Stomach (tissue), 4 donors: ENCODE data around the gene CHSY3.

Experiments used
- EP300 ChIP-seq: sonication (generic); formaldehyde crosslinking; IDR thresholded peaks from one replicate; pipeline ENCODE4 v1.6.1; 2017; ENCODE audit warnings: antibody characterized with exemption
- POLR2A ChIP-seq, 4 donors: fragments of 450-650 bp; IDR thresholded peaks; one replicate each; pipeline ENCODE4 v1.6.1; 2016; ENCODE audit warnings: antibody characterized with exemption in 4 of 4, control low read depth in 2 of 4, mild to moderate bottlenecking in 1 of 4, moderate library complexity in 1 of 4
- POLR2AphosphoS5 ChIP-seq, 3 donors: sonication (generic); formaldehyde crosslinking; IDR thresholded peaks; one replicate each; pipeline ENCODE4 v1.6.1; 2016; ENCODE audit warnings: antibody characterized with exemption in 3 of 3
- TF ChIP-seq, protein P1 (sequence below), 7 experiments: fragments of 450-650 bp in 4 of 7; fragments of 200-600 bp in 3 of 7; sonication (generic) in 3 of 7; IDR thresholded peaks; one replicate each; pipeline ENCODE4 v1.5.1; 2016 to 2019; ENCODE audit warnings: antibody characterized with exemption in 7 of 7, control low read depth in 2 of 7, mild to moderate bottlenecking in 1 of 7

DNA sequence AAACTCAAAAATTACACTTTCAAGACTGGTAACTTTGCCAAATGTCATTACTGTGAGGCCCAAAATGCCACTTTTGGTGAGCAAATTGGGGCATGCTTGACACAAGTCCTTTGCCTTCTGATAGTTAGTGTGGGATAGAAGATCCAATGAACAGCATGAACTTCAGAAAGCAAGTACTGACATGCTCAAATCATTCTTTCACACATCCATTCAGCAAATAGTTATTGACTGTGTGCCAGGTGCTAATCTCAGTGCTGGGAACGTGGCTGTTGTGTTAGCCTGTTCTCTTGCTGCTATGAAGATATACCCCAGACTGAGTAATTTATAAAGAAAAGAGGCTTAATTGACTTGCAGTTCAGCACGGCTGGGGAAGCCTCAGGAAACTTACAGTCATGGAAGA, 247.0 kb downstream of the CHSY3 start:
- TF ChIP-seq, protein P1, sequence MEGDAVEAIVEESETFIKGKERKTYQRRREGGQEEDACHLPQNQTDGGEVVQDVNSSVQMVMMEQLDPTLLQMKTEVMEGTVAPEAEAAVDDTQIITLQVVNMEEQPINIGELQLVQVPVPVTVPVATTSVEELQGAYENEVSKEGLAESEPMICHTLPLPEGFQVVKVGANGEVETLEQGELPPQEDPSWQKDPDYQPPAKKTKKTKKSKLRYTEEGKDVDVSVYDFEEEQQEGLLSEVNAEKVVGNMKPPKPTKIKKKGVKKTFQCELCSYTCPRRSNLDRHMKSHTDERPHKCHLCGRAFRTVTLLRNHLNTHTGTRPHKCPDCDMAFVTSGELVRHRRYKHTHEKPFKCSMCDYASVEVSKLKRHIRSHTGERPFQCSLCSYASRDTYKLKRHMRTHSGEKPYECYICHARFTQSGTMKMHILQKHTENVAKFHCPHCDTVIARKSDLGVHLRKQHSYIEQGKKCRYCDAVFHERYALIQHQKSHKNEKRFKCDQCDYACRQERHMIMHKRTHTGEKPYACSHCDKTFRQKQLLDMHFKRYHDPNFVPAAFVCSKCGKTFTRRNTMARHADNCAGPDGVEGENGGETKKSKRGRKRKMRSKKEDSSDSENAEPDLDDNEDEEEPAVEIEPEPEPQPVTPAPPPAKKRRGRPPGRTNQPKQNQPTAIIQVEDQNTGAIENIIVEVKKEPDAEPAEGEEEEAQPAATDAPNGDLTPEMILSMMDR (IDR thresholded peaks at IDR 0.05), result no peak
- TF ChIP-seq POLR2A (IDR thresholded peaks at IDR 0.05) (no peak), POLR2AphosphoS5 (IDR thresholded peaks at IDR 0.05) (no peak), EP300 (no peak)
